GM19328 (cell line): ENCODE results near the gene TLE5.
"Not testable (repeated sequence)": the region's sequence is repeated elsewhere in the genome, so short reads cannot be mapped to it uniquely, and the experiment has no call there.

Experiments
- ATAC-seq: cut with Tn5 transposase; IDR thresholded peaks from one replicate; pipeline ENCODE4 v1.9.1; 2021; ENCODE audit warnings: mild to moderate bottlenecking, moderate library complexity; ENCODE audit not compliant: unreplicated experiment

Gene TLE5

GRCh38 chr19:3096902-3097326 lies 34.6 kb upstream of the TLE5 start:
- ATAC-seq, result no peak

GRCh38 chr19:3096267-3096901 lies 34.1 kb upstream of the TLE5 start:
- ATAC-seq, result no peak

DNA sequence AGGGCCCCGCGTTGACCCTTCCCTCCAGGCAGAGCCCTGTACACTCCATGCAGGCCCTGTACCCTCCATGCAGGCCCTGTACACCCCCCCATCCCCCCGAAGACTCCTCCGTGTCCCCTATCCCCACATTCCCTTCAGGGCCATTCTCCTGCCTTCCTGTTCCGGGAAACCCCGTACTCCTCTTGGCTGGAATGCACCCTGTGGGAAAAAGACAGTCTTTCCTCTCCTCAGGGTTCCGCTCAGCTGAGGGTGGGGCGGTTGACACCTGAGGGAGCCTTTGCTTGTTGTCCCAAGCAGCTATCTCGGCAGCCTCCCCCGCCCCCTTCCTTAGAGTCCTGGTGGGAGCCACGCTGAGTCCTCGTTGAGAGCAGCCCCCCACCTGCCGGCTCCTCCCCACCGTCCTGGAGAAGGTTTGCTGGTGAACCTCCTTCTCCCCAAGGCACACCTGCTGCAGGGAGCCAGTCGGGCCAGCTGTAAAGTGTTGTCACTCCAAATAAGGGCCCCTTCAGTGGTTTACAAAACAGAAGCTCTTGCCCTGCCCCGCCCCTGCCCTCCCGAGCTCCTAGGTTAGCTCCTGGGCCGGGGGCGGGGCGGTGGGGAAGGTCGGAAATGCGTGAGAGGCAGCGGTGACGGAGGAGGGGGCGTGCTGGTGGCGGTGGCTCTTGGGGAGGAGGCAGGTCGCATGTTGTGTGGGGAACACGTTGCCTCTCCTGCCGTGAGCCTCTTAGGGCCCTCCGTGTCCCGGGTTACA lies 33.3 kb upstream of the TLE5 start:
- no peak for ATAC-seq

DNA sequence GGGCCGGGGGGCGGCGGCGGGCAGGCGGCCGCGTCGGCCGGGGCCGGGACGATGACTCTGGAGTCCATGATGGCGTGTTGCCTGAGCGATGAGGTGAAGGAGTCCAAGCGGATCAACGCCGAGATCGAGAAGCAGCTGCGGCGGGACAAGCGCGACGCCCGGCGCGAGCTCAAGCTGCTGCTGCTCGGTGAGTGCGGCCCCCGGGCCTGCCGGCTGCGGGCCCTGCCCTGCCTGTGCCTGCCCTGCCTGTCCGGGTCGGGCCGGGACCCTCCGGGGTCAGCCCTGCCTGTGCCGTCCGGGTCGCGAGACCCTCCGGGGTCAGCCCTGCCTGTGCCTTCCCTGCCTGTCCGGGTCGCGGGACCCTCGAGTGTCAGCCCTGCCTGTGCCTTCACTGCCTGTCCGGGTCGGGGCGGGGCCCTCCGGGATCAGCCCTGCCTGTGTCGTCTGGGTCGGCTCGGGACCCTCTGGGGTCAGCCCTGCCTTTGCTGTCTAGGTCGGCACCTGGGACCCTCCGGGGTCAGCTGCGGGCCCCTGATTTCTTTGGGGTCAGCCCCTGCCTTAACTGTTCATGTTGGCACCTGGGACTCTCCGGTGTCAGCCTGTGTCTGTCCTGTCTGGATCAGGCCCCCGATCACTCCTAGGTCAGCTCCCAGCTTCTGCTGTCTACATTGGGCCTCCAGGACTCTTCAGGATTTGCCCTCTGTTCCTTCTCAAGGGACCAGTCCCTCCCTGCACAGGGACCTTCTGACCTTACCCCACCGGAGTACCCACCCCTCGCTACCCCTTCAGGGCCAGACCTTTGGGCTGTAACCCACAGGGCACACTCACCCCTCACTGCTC lies 32.5 kb upstream of the TLE5 start:
- ATAC-seq, result no peak

DNA sequence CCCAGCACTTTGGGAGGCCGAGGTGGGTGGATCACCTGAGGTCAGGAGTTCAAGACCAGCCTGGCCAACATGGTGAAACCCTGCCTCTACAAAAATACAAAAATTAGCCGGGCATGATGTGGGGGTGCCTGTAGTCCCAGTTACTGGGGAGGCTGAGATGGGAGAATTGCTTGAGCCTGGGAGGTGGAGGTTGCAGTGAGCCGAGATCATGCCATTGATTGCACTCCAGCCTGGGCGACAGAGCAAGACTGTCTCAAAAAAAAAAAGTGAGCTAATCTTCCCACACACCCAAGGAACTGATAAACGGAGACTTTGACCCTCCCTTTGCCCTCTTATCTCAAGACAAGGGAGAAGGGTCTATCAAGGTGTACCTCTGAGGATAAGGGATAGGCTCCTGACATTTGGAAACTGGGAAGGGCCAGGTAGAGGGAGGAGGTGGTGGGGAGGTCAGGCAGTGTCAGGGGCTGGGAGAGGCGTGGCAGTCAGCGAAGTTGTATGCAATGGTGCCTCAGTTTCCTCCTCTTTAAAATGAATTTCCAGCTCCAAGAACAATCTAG lies 27.1 kb upstream of the TLE5 start:
- ATAC-seq, result not testable (repeated sequence)

GRCh38 chr19:3087769-3088168 lies 25.5 kb upstream of the TLE5 start:
- ATAC-seq, result no peak

- ATAC-seq, result no peak
Observed at GRCh38 chr19:3084943-3085342, 22.6 kb upstream of the TLE5 start.

GRCh38 chr19:3083964-3084363 lies 21.7 kb upstream of the TLE5 start:
- ATAC-seq, result no peak

DNA sequence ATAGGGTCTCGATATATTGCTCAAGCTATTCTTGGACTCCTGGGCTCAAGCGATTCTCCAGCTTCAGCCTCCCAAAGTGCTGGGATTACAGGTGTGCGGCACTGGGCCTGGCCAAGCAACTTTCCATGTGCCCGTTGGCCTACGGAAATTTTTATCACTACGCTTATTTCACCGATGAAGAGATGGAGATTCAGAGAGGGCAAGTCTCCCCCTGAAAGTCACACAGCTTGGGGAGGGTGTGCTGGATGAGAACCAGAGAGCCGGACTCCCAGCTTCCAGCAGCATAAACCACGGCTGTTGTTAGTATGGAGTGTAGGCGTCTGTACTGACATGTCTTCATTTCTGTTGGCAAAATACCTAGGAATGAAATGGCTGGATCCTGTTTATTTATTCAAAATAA lies 20.0 kb upstream of the TLE5 start:
- ATAC-seq, result no peak

DNA sequence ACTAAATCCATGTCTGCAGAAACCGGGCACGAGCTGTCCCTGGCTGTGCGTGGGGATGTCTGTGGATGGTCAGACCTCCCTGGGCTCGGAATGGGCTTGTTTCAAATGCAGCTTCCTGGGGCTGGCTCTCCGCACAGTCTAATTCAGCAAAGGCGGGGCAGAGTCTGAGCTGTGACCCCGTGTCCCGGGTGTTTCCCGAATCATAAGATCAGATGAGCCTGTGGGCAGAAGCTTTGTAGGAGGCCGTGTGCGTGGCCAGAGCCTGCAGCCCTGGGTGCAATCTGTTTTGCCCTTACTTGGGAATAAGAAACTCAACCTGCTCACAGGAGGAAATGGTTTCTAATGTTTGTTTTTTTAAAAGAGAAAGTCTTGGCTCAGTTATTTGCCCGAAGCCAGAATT lies 18.0 kb upstream of the TLE5 start:
- no peak for ATAC-seq

GRCh38 chr19:3079578-3079977 lies 17.3 kb upstream of the TLE5 start:
- ATAC-seq, result no peak

GRCh38 chr19:3075605-3076431 lies 13.5 kb upstream of the TLE5 start:
- ATAC-seq, result no peak

GRCh38 chr19:3073931-3074595 lies 11.8 kb upstream of the TLE5 start:
- ATAC-seq, result no peak

DNA sequence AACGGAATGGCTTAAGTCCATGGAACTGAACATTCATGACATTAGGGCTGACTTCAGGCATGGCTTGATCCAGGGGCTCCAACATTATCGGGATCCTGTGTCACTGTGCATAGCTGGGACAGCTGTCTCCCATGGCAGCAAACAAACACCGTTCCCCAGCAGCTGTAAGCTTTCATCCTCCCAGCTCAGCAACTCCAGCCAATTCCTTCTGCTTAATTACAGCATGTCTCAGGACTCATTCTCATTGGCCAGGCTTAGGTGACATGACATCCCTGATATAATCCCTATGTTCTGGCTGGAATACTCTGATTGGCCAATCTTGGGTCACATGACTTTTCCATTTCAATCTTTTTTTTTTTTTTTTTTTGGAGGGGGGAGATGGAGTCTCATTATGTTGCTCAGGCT lies 10.9 kb upstream of the TLE5 start:
- no peak for ATAC-seq

GRCh38 chr19:3071768-3072167 lies 9.5 kb upstream of the TLE5 start:
- ATAC-seq, result no peak

DNA sequence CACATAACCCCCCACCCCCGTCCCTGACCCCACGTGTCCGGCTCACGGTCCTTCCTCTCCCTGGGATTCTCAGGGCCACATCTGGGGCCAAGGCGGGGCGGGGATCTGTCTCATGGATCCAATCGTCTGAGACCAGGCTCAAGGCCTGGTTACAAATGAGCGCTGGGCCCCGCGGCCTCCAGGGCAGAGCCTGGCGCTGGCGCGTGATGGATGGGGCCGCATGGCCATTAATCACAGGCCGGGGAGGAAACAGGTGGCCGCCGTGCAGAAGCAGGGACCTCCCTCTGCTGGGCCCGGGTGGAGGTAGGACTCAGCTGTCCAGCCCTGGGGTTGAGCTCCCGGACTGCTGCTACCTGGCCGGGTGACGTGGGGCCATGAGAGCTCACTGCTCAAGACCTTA lies 5.8 kb upstream of the TLE5 start:
- no peak for ATAC-seq

- no peak for ATAC-seq
Observed at GRCh38 chr19:3067563-3067962, 5.3 kb upstream of the TLE5 start.

DNA sequence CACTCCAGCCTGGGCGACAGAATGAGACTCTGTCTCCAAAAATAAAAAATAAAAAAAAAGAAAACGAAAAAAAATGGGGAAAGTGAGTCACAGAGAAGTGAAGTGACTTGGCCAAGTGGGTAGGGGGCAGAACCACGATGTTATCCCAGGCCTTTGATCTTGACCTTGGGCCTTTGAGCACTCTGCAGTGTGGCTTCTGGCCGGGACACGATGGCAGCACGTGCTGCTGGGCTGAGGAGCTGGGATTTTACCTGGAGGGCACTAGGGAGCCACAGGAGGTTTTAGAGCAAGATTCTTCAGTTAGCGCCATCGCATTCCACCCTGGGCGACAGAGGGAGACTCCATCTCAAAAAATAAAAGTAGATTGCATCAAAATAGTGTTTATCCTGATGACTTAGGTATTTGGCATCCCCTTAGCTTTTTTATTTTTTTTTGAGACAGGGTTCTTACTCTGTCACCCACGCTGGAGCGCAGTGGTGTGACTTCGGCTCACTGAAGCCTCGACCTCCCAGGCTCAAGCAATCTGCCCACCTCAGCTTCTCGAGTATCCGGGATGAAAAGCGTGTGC lies 4.3 kb upstream of the TLE5 start:
- ATAC-seq, result no peak

DNA sequence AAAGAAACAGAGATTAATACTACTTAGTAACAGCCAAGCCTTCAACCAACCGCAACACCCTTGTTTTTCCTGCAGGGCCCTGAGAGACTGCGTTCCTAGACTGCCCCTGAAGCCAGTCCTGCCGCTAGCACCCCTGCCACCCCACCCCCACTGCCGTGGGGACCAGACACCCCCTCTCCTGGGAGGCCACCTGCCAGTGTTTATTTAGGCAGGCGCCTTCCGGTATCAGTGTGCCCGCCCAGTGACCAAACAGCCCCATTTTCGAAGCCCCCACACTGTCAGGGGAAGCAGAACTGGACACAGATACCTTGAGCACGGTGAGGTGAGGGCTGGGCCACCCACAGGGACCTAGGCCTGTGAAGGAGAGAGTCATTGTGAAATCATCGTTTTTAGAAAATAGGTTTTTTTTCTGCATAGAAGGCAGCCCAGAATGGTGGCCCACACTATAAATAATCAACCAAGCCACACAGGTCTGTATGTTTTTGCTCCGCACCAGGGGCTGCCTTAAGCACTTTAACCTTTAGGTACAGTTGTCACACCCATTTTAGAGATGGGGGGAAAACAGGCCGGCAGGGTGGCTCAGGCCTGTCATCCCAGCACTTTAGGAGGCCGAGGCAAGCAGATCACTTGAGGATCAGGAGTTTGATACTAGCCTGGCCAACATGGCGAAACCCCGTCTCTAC lies 3.5 kb upstream of the TLE5 start:
- ATAC-seq, result no peak
